Right renal pelvis (tissue), 4 donors: ENCODE measurements around the gene GLG1. TPM values are rescaled to one million over a fixed set of nuclear protein-coding genes. Genes with fewer than 3 reads are reported as not detected.
"Not testable (repeated sequence)": the region's sequence is repeated elsewhere in the genome, so short reads cannot be mapped to it uniquely, and the experiment has no call there.

Source experiments
- DNase-seq, 4 donors: peaks; one replicate each; pipeline ENCODE4 v3.0.0-alpha.2; 2013; ENCODE audit warnings: low read depth in 4 of 4, low spot score in 3 of 4, missing footprints in 1 of 4
- polyA plus RNA-seq, 4 donors: library from polyadenylated mRNA; unstranded; fragments of 120-200 nt; gene quantifications; one replicate each; pipeline ENCODE4 v1.2.1, GENCODE V29; 2013; ENCODE audit not compliant: insufficient read length in 4 of 4

GLG1 gene
- polyA plus RNA-seq, 4 donors, result 155 to 169 (median 160) TPM

DNA sequence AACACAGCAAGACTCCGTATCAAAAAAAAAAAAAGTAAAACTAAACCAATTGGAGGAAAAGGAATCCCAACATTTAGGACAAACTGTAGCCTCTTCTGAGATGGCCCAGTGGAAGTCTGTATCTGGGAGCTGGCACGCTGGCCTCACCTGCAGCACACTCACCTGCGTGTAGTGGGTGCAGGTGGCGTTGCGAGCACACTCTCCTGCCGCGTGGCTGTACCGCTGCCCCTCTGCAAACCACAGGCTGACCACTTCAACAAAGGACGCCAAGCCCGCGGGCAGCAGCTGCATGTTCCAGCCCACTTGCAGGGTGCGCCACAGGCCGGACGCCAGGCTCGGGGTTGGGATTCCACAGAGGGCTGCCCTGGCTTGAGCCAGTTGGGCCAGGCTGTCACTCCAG lies 189.0 kb downstream of the GLG1 start:
- DNase-seq, result not testable (repeated sequence)

DNA sequence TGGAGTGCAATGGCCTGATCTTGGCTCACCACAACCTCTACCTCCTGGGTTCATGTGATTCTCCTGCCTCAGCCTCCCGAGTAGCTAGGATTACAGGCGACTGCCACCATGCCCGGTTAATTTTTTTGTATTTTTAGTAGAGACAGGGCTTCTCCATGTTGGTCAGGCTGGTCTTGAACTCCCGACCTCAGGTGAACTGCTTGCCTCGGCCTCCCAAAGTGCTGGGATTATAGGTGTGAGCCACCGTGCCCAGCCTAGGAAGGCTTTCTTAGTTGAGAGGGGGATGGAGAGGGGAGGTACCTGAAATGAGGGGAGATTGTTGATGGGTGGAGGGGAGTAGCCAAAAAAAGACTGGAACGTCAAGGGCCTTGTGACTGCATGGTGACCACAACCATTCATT lies 193.0 kb downstream of the GLG1 start:
- not testable (repeated sequence) for DNase-seq

DNA sequence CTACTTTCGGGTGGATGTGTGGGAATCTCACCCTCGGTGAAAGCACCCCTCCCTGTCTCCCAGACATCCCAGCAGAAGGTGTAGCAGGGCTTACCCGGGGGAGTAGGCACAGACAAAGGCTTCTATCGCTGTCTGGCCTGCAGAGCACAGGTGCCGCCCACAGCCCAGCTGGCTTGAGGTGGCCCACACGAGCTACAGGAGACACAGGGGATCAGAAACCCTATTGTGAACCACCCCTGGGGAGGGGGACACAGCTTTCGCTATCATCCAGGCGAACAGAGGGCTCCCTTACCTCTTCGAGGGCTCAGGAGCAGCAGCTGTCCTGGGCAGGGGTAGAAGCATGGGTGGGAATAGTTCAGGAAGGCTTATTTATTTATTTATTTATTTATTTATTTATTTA lies 193.4 kb downstream of the GLG1 start:
- not testable (repeated sequence) for DNase-seq

- DNase-seq, result not testable (repeated sequence)
Measured at GRCh38 chr16:74412775-74413390, 194.0 kb downstream of the GLG1 start.

DNA sequence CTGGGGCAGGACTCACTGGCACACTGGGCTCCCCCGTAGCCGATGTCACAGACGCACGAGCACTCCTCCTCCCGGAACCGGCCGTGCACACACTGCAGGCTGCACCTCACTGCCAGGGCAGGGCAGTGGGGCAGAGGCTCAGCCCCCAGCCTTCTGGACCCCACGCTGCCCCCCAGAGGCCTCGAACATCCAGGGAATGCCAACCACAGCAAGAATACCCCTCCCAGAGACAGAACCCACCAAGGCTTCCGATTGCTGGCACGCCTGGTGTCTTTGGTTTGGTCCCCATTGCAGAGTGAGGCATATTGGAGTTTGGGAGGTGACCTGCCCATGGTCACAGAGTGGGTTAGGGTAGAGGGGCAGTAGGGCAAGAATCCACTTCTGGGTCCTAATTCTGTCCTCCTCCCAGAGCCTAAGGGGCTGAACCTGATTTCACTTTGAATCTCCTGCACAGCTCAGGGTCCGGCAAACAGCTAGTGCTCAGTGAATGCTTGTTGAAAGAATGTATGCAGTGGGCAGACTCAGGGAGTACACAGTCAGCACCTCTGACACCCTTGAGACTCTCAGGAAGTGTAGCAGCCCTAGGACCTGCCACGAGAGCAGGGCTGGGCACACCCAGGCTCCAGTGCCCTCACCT lies 194.7 kb downstream of the GLG1 start:
- not testable (repeated sequence) for DNase-seq

DNA sequence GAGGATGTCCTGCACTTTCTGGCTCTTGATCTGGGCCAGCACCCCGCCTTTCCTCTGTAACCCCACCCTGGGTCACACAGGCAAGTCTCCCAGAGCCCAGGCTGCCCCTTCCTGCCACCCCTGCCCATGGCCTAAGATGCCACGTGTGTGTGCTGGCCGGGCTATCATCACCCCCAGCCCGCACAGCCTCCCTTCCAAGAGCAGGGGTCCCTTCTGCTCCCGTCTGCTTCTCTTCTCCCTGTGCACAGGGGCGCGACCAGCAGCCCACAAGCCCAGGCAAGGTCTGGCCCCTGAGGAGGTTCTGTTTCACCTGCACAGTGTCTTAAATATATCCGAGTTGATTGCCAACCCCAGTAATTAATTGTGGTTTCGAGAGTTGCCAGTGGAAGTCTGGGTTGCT lies 195.9 kb downstream of the GLG1 start:
- DNase-seq, result not testable (repeated sequence)

GRCh38 chr16:74410057-74410957 lies 196.6 kb downstream of the GLG1 start:
- DNase-seq, result not testable (repeated sequence)

GRCh38 chr16:74409185-74409981 lies 197.5 kb downstream of the GLG1 start:
- not testable (repeated sequence) for DNase-seq

- not testable (repeated sequence) for DNase-seq
Measured at GRCh38 chr16:74407362-74407705, 199.6 kb downstream of the GLG1 start.

- not testable (repeated sequence) for DNase-seq
Measured at GRCh38 chr16:74406600-74407361, 200.1 kb downstream of the GLG1 start.

DNA sequence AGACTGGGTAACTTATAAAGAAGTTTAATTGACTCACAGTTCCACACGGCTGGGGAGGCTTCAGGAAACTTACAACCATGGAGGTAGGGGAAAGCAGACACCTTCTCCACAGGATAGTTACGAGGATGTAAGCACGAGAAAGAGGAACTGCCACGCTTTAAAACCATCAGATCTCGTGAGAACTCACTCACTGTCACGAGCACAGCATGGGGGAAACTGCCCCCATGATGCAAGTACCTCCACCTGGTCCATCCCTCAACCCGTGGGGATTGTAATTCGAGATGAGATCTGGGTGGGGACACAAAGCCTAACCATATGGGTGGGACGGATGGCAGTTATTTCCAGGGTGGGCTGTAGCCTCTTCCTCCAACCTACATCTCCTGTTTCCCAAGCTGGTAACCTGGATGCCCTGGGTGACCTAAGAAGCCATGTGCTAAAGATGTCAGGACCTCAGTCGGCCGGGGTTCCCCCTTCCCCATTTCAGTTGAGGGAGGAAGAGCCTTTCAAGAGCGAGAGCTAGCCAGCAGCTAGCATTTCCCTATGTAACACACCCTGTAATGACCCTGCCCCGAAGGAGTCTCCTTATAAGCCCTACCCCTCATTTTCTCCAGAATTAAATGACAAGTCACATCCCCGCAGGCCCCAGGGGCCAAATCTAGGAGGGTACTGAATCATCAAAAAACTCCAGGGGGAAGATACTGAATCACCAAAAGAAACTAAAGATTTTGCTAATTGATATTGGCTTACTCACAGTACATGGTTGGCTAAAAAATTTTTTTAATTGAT lies 202.6 kb downstream of the GLG1 start:
- DNase-seq, result not testable (repeated sequence)

DNA sequence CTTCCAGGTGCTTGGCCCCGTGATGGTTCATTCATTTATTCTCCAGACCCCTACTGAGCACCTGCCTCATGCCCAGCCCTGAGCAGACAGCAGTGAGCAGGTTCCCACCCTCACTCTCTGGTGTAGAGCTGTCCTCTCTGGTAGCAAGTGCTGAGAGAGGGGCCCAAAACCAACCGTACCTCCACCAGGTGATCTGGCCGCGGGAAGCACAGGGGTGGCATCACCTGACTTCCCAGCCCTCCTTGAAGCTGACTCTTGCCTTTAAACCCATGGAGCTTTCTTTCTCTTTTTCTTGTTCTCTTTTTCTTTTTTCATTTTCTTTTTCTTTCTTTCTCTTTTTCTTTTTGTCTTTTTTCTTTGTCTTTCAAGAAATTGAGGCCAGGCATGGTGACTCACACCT lies 206.7 kb downstream of the GLG1 start:
- DNase-seq, result not testable (repeated sequence)

DNA sequence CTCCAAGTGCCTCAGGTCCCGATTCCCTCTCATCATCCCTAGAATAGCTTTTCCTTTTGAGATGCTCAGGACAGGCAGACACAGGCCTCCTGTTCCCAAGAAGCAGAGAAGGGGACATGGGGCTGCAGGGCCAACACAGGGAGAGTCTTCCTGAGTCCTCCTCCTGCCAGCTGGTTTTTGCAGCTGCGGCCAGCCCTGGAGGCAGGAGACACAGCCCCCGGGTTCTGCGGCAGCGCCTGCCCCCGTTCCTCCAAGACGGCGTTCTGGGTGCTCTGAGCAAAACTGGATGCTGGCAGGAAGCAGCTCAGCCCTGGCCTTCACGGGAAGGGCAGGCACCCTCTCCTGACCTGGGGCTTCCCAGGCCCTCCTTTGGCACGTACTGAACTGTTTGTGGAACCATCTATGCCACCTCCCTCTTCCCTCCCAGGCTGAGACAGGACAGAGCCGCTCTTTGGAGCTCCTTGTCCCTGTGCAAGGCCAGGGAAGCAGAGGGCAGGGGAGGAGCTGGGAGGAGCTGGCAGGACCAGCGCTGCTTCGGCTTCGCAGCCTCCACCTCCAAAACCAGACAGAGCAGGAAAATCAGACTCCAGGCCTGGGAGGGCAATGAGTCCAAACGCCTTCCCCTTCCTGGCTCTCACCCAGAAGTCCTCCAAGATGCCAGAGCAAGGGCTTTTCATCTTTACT lies 208.6 kb downstream of the GLG1 start:
- DNase-seq, result not testable (repeated sequence)

Other genes with a start within 250 kb of the GLG1 start
- gene NPIPB15, start 230.8 kb downstream of the GLG1 start, polyA plus RNA-seq, result 10 to 100 TPM in 1 of 4 donors, 1 to 10 TPM in 3; 5.5 to 17.8 (median 7.4) TPM
- 100 to 1,000 TPM in 3 of 4 donors, 10 to 100 TPM in 1; 91.0 to 130 (median 124) TPM for gene CLEC18B, start 185.6 kb downstream of the GLG1 start, polyA plus RNA-seq
- gene RFWD3, start 59.8 kb upstream of the GLG1 start, polyA plus RNA-seq, result 10 to 100 TPM; 24.4 to 29.2 (median 27.7) TPM
- 1 to 10 TPM; 2.8 to 4.2 (median 3.8) TPM for gene MLKL, start 93.7 kb upstream of the GLG1 start, polyA plus RNA-seq
- gene FA2H, start 167.7 kb upstream of the GLG1 start, polyA plus RNA-seq, result 1 to 10 TPM; 2.7 to 4.0 (median 3.5) TPM